HG03565 (cell line): ENCODE results near the gene RBBP8NL.
"Not testable (repeated sequence)": the region's sequence is repeated elsewhere in the genome, so short reads cannot be mapped to it uniquely, and the experiment has no call there.

Experiments
- ATAC-seq: cut with Tn5 transposase; IDR thresholded peaks from one replicate; pipeline ENCODE4 v1.9.1; 2021; ENCODE audit warnings: mild to moderate bottlenecking, moderate library complexity; ENCODE audit not compliant: unreplicated experiment

The RBBP8NL gene

GRCh38 chr20:62377615-62378178, 49.6 kb downstream of the RBBP8NL start:
- ATAC-seq: no peak

- ATAC-seq: no peak
These were observed 50.3 kb downstream of the RBBP8NL start for GRCh38 chr20:62377064-62377461.

GRCh38 chr20:62376112-62377063, 51.0 kb downstream of the RBBP8NL start:
- no peak for ATAC-seq

GRCh38 chr20:62374331-62375152, 52.8 kb downstream of the RBBP8NL start:
- no peak for ATAC-seq

GRCh38 chr20:62373631-62374179, 53.6 kb downstream of the RBBP8NL start:
- not testable (repeated sequence) for ATAC-seq

GRCh38 chr20:62372042-62372993, 55.0 kb downstream of the RBBP8NL start:
- no peak for ATAC-seq

- ATAC-seq: no peak
These were observed 55.7 kb downstream of the RBBP8NL start for GRCh38 chr20:62371588-62372041.

GRCh38 chr20:62370807-62371587, 56.3 kb downstream of the RBBP8NL start:
- ATAC-seq: no peak

- ATAC-seq: no peak
These were observed 57.1 kb downstream of the RBBP8NL start for GRCh38 chr20:62370115-62370806.

- ATAC-seq: no peak
These were observed 57.6 kb downstream of the RBBP8NL start for GRCh38 chr20:62369815-62370114.

- no peak for ATAC-seq
These were observed 58.1 kb downstream of the RBBP8NL start for GRCh38 chr20:62368976-62369814.

GRCh38 chr20:62368392-62368975, 58.9 kb downstream of the RBBP8NL start:
- no peak for ATAC-seq

- no peak for ATAC-seq
These were observed 59.5 kb downstream of the RBBP8NL start for GRCh38 chr20:62367633-62368391.

- no peak for ATAC-seq
These were observed 60.2 kb downstream of the RBBP8NL start, which contains the start of gene LAMA5 for GRCh38 chr20:62367136-62367632. Gene LAMA5 (minus strand): TSS chr20:62367312. CDS start chr20:62367245, 67 bp downstream.

- ATAC-seq: no peak
These were observed 60.8 kb downstream of the RBBP8NL start for GRCh38 chr20:62366370-62367135.
